DMS 273 treated with DMSO at 0.1 percent for 48 hours (cell line): Measurements from ENCODE around the gene SPATA3.
"Not testable (repeated sequence)": the region's sequence is repeated elsewhere in the genome, so short reads cannot be mapped to it uniquely, and the experiment has no call there.

Experiments
- DNase-seq: peaks from one replicate; lab custom pipeline; 2025; lab: John Stamatoyannopoulos, UW

Gene SPATA3

DNA sequence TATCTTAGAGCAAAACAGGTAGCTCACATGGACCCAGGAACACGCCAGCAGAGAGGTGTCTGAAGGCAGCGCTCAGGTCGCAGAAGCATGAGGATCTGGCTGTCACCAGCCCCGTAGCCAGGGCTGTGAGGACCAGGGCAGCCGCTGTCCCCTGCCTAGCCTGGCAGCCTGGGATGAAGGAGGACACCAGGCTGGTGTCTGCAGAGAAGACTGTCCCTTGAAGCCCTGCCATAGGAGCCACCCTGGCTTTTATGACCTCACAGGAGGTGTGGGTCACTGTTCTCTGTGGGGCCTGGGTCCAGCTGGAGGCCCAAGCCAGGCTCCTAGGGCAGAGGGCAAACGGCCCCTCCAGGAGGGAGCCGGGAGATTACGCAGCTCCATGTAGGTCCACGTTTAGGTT is at the start of gene SPATA3:
Gene SPATA3, plus strand, starts transcription at position 301 of the 400 bp plus-strand sequence. CDS start 113 bp downstream, outside the sequence.
- no peak for DNase-seq

DNA sequence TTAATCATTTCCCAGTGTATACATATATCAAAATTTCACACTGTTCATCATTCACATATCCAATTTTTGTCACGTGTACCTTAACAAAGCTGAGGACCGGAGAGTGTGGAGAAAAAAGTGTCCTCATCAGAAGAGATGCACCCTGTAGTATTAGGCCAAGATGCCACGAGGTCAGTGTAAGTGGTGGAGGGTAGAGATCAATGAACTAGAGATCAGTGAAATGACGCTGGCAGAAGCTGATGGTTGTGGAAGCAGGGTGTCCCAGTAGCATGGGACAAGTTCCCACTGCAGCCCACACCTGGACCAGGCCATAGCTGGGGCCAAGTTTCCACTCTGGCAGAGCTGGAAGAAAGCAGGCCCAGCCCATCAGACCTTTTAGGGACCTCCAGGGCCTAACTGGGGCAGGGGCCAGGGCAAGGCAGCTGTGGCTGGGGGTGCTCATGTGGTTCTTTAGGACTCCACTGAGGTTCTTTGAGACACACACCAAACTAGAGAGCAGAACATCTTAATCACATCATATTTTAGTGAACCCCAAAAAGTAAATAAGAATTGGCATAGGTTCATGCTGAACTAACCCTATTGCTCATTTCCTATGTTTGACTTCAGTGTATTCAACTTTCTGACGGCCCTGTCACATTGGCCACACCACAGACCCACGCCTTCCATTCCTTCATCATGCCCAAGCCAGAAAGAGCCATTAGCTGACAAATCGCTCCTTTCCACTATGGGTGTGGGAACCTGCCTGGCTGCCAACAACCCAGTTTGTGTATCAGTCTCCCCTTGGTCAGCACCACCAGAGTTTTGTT is 49.3 kb upstream of the SPATA3 start:
- no peak for DNase-seq

DNA sequence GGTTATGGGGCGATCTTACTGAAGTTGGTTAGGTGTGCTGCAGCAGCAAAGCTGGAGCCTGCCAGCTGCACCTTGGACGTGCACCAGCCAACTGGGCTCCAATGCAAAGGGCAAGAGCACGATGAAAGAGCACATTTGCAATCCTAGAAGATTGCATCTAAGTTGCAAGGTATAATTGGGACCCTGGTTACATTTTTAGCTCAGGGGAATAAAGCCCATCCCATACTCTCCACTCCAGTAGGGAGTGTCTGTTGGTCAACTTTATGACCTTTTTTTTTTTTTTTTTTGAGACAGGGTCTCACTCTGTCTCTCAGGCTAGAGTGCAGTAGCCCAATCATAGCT is 48.7 kb upstream of the SPATA3 start:
- DNase-seq = no peak

DNA sequence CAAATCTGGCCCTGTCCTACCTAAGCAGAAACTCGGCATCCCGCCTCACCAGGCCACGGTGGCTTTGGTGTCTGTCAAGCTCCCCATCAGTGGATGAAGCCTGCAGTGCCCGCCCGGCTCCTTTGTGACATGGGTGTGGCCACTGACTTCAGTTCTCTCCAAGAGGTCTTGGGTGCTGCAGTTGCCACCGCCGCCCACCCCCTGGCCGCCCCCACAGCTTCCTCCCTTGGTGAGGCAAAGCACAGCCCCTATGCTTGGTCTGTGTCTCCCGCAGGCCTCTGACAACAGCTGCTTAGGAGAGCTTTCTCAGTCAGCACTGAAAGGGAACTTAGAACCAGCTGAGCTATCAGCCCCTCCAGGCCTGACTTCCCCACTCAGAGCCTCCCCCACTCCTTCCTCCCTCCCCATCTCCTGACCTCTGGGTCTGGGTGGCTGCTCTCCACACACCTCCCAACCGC is 48.0 kb upstream of the SPATA3 start:
- no peak for DNase-seq

DNA sequence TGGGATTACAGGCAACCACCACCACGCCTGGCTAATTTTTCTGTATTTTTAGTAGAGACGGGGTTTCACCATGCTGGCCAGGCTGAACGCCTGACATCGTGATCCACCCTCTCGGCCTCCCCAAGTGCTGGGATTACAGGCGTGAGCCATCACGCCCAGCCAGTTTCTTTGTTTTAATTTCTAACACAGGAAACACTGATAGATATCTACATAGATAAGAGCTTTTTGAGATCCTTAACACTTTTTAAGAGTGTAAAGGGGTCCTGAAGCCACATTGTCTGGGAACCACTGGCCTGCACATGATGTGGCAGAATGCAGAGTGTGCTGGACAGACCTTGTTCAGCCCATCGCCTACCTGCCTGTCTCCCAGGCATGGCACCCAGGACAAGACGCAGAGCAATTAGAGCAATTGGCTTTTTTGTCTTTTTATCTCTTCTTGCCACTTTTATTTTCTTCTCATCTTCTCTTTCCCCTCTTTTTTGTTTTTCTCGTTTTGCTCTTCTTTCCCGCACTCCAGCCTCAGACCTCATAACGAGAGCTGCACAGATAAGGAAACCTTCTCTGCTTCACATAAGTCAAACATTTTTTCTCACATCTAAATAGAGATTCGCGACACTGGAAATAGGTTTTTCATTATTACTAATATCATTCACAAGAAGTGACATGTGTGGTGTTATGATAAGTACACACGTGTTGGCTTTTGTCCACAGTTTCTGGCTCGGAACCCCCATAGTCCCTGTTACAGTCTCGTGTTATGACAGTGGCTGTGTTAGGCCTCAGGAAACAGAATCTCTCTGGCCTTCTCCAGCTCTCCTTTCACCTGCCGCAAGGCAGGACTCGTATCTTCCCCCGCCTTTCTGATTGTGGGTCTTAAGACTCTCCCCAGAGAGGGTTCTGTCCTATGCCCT is 45.7 kb upstream of the SPATA3 start:
- DNase-seq = no peak

DNA sequence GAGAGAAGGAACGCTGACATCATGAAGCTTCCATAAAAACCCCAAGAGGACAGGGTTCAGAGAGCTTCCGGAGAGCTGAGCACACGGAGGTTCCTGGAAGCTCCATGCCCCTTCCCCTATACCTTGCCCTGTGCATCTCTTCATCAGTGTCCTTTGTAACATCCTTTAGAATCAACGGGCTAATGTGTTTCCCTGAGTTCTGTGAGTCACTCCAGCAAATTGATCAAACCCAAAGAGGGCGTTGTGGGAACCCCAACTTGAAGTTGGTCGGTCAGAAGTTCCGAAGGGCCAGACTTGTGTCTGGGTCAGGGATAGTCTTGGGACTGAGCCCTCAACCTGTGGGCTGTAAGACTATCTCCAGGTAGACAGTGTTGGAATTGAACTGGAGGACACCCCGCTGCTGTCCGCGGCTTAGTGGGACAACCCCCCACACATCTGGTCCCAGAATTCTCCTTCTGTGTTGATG is 45.0 kb upstream of the SPATA3 start:
- DNase-seq = no peak

DNA sequence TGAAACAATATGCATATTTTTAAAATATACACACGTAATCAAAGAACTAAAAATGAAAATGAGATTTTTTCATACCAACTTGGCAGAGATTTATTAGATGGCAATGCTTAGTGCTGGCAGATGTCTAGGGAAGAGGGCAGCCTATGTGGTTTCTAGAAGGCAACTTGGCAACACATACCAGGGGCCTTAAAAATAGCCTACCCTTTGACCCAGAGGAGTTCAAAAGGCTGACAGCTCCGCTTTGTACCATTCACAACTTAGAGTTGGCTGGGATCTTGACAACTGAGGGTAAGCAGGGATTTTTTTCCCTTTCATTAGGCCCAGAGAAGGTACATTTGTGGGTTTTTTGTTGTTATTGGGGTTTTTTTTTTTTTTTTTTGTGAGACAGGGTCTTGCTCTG is 44.5 kb upstream of the SPATA3 start:
- no peak for DNase-seq

DNA sequence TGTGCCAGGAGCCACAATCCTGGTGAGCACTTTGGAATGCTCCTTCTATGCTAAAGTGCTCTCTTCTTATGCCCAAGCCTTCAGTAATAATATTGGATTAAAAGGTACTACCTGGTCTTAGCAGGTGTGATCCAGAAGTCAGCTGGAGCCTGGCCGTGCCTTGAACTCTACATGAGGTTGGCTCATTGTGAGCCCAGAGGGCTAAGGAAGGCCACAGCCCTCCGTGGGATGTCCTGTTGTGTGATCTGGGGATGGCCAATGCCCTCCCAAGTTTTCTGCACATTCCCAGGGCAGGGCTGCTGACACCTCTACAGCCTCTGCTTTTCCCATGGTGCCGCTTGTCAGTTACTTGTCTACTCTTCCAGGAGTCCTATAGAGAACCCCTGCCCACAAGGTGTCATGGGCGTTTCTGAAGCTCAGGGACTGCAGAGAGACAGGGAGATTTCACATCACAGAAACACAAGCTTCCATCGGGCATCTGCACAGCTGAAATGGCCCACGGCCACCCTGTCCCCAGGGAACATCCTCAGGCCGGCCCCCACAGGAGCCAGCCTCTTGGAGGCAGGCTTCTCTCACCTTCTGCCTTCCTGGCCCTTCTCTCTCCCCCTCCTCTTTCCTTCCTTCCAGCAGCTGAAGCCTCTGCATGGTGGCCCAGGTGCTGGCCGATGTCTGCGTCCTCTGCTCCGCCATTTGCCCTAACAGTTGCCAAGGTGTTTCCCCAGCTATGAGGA is 43.5 kb upstream of the SPATA3 start:
- DNase-seq = no peak

DNA sequence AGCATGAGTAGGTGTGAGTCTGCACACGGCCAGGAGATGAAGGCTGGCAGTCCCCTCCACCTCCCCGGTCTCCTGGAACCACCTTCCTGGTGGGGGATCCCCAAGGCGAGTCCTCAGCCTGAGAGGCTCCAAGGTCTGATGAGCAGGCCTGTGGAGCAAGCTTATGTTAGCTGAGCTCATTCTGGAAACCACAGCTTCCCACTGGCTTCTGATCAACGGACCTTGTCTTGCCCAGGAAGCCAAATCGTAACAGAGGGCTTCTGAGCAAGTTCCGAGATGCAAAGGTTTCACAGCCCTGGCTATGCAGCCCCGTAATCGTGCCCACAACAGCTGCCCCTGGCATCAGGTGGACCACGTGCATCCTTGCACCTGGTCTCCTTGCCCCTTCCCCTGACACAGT is 42.1 kb upstream of the SPATA3 start:
- no peak for DNase-seq

DNA sequence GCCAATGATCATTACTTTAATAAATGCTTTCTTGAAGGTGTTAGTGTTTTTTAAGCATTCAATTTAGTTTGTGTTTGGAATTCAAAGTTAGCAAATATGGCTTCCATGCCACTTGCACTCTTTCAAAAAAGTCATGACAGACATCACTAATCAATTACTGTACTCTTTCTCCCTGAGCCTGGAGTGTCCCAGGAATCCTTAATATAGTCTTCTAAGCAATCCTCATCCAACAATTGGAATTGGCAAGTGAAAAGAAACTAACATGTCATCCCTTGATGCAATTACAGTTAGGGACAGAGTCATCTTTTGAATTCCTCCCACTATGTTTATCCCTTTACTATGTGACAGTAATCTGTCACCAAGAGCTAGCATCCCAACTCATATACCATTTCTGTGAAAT is 41.2 kb upstream of the SPATA3 start:
- no peak for DNase-seq

DNA sequence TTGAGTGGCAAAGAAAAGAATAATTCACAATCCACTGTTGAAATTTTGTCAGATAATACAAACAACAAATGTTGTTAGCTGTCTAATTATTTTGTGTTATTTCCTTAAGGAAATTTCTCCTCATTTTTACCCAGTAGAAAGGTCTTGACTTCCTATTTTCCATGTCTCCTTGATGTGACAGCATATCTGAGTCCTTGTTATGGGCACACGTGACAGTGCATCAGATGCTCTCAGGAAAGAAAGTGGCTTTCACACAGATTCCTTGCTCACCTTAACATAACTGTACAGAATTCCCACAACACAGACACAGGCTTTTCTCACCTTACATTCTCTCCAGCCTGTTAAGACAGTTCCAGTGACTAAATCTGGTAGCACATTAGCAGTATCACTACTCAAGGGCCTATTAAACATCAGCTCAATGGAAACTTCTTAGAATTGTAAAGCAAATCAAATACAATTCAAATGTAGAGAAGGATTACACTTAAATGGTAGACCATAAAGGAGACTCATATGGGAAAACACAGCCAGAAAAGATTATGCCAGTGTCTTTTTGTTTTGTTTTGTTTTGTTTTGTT is 40.7 kb upstream of the SPATA3 start:
- no peak for DNase-seq

DNA sequence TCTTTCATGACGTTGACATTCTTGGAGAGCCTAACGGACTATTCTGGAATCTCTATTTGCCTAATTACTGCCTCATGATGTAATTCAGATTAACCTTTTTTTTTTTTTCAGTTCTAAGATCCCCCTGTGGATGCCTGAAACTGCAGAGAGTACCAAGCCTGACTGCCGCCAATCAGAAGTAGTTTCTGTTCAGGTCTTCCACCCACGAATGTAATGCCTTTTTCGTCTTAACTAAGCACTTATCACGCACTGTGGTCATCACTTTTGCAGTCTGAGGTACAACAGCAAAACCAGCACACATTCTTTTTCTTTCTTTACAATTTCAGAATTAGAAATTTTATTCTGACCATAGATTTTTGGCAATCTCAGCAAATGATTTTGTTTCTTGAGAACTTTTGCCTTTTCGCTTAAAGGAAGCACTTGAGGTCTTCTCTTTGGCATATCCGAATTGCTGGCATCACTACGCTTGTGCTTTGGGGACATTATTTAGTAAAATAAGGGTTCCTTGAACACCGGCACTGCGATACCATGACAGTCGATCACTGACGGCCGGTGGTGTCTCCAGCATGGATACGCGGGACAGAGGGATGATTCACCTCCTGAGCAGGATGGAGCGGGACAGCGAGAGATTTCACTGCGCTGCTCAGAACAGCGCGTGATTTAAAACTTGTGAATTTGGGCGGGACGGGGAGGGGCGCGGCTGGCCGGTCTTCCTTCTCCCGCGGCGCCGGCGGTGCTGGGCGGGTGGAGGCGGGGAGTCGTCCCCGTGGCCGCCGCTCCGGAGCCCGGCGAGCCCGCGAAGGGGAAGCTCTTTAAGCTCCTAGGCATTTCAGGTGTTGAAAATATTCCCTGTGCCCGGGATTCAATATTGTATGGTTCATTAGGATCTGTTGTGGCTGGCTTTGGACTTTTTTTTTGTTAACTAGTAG is 38.8 kb upstream of the SPATA3 start:
- DNase-seq = no peak

DNA sequence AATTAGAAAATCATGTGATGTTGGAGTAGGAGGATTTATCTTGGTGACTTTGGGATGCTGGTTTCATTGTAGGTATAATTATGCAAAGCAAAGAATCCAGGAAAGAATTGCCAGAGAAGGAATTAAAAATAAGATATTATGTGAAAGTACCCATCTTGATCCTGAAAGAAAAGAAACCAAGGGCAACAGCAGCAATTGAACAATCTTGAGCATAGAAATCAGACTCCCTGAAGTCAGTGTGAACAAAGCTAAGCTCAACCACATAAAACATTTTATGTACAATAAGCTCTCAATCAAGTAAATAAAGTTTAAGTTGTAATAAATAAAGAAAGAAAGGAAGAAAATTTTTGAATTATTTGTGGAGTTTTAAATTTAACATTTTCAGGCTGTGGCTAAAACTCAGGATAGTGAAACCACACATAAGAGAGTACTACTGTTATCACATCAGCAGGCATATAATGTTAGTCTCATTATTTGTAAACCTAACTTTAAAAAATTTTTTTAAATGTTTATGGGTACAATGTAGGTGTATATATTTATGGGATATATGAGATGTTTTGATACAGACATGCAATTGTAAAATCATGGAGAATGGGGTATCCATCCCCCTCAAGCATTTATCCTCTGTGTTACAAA is 38.0 kb upstream of the SPATA3 start:
- DNase-seq = no peak

DNA sequence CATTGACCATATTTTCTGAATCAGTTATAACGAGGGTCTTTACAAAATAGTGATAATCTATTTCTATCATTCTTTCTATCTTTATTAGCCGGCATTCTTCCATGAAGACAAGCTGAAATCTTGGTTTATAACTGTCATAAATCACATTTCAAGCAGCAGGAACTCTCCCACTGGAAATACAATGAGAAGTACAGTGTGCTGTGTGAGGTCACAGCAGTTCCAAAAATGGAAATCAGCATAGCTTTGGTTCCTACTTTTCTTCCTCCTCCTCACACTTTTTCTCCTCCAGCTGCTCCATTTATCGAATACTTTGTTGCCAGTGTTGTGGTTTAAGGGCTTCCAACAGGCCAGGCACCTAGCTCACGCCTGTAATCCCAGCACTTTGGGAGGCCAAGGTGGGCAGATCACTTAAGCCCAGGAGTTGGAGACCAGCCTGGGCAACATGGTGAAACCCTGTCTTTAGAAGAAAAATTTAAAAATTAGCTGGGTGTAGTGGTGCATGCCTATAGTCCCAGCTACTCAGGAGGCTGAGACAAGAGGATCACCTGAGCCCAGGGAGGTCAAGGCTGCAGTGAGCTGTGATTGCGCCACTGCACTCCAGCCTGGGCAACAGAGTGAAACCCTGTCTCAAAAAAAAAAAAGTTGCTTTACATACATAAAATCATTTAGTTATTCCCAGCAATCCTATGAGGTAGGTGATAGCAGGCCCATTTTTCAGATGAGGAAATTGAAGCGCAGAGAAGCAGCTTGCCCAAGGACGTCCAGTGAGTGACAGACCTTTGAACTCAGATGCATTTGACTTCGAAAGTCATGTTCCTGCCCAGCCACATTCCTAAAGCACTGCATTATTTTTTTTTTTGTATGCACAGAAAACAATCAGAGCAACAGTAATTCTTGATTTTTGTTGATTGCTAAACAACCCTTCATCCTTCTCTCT is 36.8 kb upstream of the SPATA3 start:
- no peak for DNase-seq

DNA sequence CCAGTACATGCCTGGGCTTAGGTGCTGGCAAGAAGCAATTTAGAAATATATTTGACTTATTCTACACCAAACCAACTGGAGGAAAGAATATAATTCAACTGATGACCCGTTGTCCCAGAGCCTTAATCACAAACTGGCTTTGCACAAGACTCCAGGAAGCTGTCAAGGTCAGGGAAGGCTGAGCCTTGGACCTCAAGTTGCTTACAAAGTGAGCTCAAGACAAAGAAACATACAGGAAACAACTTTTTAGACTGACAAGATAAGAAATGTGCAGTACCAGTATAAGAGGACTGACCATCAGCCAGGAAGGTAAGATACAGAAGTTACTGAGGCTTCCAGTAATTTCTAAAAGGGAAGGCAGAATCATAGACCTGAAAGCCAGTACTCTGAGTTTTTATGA is 35.9 kb upstream of the SPATA3 start:
- no peak for DNase-seq

DNA sequence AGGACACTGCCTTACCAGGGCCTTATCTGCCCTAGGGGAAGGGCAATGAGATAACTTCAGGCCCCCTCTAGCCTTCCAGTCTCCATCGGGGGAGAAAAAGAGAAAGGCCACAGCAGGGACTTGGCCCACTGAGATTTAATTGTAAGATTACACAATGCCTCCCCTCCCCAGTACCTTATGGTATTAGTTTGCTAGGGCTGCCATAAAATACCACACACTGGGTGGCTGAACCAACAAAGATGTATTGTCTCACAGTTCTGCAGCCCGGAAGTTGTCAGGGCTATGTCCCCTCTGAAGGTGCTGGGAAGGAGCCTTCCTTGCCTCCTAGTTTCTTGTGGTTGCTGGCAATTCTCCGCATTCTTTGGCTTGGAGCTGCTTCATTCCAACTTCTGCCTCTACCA is 34.8 kb upstream of the SPATA3 start:
- no peak for DNase-seq

DNA sequence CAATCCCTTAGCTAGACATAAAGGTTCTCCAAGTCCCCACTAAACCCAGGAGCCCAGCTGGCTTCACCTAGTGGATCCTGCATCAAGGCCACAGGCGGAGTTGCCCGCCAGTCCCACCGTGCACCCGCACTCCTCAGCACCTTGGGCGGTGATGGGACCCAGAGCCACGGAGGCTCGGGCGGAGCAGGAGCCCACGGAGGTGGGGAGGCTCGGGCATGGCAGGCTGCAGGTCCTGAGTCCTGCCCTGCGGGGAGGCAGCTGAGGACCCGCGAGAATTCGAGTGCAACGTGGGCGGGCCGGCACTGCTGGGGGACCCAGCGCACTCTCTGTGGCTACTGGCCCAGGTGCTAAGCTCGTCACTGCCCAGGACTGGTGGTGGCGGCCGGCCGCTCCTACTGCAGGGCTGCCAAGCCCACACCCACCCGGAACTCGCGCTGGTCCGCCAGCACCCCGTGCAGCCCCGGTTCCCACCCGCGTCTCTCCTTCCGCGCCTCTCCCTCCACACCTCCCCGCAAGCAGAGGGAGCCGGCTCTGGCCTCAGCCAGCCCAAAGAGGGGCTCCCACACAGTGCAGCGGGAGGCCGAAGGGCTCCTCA is 31.7 kb upstream of the SPATA3 start:
- no peak for DNase-seq

DNA sequence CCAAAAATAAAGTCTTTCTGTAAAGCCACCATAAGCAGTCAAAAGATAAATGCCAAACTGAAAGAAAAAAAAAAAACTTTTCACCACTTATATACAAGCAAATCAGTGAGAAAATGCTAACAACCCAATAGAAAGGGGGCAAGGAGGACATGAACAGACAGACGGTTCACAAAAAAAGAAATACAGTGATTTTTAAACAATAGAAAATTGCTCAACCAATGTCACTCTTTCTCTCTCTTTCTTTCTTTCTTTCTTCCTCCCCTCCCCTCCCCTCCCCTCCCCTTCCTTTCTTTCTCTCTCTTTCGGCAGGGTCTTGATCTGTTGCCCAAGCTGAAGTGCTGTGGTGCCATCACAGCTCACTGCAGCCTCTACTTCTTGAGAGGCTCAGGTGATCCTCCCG is 28.8 kb upstream of the SPATA3 start:
- DNase-seq = no peak

DNA sequence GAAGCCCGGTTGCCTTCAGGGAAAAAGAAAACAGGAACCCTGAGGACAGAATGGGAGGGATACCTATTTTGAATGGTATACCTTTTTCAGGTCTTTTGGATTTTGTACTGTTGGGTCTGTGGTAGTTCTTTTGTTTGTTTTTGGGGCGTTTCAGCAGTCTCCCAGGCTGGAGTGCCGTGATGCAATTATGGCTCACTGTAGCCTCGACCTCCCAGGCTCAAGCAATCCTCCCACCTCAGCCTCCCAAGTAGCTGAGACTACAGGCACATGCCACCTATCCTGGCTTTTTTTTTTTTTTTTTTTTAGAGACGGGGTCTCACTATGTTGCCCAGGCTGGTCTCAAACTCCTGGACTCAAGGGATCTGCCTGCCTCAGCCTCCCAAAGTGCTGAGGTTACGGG is 27.6 kb upstream of the SPATA3 start:
- not testable (repeated sequence) for DNase-seq
